GM12875 (cell line): ENCODE measurements around the gene DNAH3.

Experiments used
- H3K4me3 ChIP-seq: one replicate; pipeline ENCODE4 v1.5.1; 2011; ENCODE audit warnings: low read depth, low read length, control low read depth
- CTCF ChIP-seq: IDR thresholded peaks from 2 replicates; pipeline ENCODE4 v1.5.1; 2011; ENCODE audit warnings: low read depth, mild to moderate bottlenecking, control low read depth, inconsistent platforms, low read length, moderate library complexity, borderline replicate concordance; ENCODE audit not compliant: insufficient read depth

Gene DNAH3

GRCh38 chr16:20900299-20901067, 250.2 kb downstream of the DNAH3 start, which contains the start of the genes DCUN1D3 and LYRM1:
TSS of gene DCUN1D3 (minus strand) at chr16:20900358. CDS start at chr16:20862538, 37,820 bp downstream.
TSS of gene LYRM1 (plus strand) at chr16:20900771. CDS start at chr16:20915556, 14,785 bp downstream.
- peak within 1 kb of the TSS; percentile 69 for H3K4me3 ChIP-seq
- TF ChIP-seq CTCF, result no peak

- H3K4me3 ChIP-seq, result peak overlapping the region; percentile 69
- TF ChIP-seq CTCF, result no peak
Measured at GRCh38 chr16:20899477-20900298, 251.0 kb downstream of the DNAH3 start.

- H3K4me3 ChIP-seq, result no peak overlapping the region
- TF ChIP-seq CTCF, result no peak
Measured at GRCh38 chr16:20899071-20899470, 251.6 kb downstream of the DNAH3 start.

GRCh38 chr16:20897922-20898321, 252.7 kb downstream of the DNAH3 start:
- H3K4me3 ChIP-seq, result no peak overlapping the region
- TF ChIP-seq CTCF, result no peak

- H3K4me3 ChIP-seq, result no peak overlapping the region
- TF ChIP-seq CTCF, result no peak
Measured at GRCh38 chr16:20897253-20897897, 253.3 kb downstream of the DNAH3 start.

- no peak overlapping the region for H3K4me3 ChIP-seq
- TF ChIP-seq CTCF, result no peak
Measured at GRCh38 chr16:20894388-20894787, 256.3 kb downstream of the DNAH3 start.
